H1 (cell line): Measurements from ENCODE around the gene LRRC37A3. TPM values are rescaled to one million over a fixed set of nuclear protein-coding genes. Genes with fewer than 3 reads are reported as not detected.
A peak's percentile ranks its signal among the peaks of the same experiment; 100 is the strongest.
"Not testable (repeated sequence)": the region's sequence is repeated elsewhere in the genome, so short reads cannot be mapped to it uniquely, and the experiment has no call there.

Experiments used
- CTCF ChIA-PET: fragments of 300-600 bp; sonication (Branson Sonifier 250); formaldehyde crosslinking; loops from one replicate; lab custom pipeline; 2021; ENCODE audit not compliant: partially characterized antibody; lab: Charles Lee
- POLR2A ChIA-PET: fragments of 300-600 bp; sonication (Branson Sonifier 250); formaldehyde crosslinking; loops from one replicate; lab custom pipeline; 2021; ENCODE audit warnings: inconsistent platforms; ENCODE audit not compliant: partially characterized antibody; lab: Charles Lee
- DNase-seq, 2 experiments: peaks; one replicate each; pipeline versions ENCODE4 v3.0.0 to v3.0.0-alpha.2; 2010 to 2022; ENCODE audit warnings: low spot score in 2 of 2, low read depth in 1 of 2, mixed read lengths in 1 of 2
- FAIRE-seq: peaks from 2 replicates; lab custom pipeline; 2011; peaks lifted over from hg19 to GRCh38; lab: Jason Lieb, UNC
- H2AFZ ChIP-seq: 2 replicates; pipeline ENCODE4 v1.8.1; 2012; ENCODE audit warnings: low read length, inconsistent platforms
- H2AK5ac ChIP-seq: 2 replicates; pipeline ENCODE4 v1.6.1; 2013; ENCODE audit warnings: low read depth, low read length
- H2BK120ac ChIP-seq: replicated peaks from 2 replicates; pipeline ENCODE3; 2013; ENCODE audit warnings: low read depth, low read length, inconsistent platforms
- H2BK12ac ChIP-seq: 2 replicates; pipeline ENCODE4 v1.6.1; 2013; ENCODE audit warnings: low read depth, low read length
- H2BK15ac ChIP-seq: 2 replicates; pipeline ENCODE4 v1.6.1; 2013; ENCODE audit warnings: low read length
- H2BK20ac ChIP-seq: 2 replicates; pipeline ENCODE4 v1.6.1; 2013; ENCODE audit warnings: low read length
- H2BK5ac ChIP-seq: 2 replicates; pipeline ENCODE4 v1.6.1; 2013; ENCODE audit warnings: low read depth, low read length
- H3K14ac ChIP-seq: 2 replicates; pipeline ENCODE4 v1.6.1; 2013; ENCODE audit warnings: inconsistent platforms; ENCODE audit not compliant: insufficient read length
- H3K18ac ChIP-seq: 2 replicates; pipeline ENCODE4 v1.6.1; 2013; ENCODE audit warnings: low read length; ENCODE audit errors: extremely low read depth
- H3K23ac ChIP-seq: 2 replicates; pipeline ENCODE4 v1.6.1; 2013; ENCODE audit warnings: inconsistent platforms; ENCODE audit not compliant: insufficient read length
- H3K23me2 ChIP-seq: 2 replicates; pipeline ENCODE4 v1.6.1; 2013; ENCODE audit warnings: low read depth, low read length
- H3K27ac ChIP-seq: 2 replicates; pipeline ENCODE4 v1.6.1; 2011; ENCODE audit warnings: low read depth, low read length, inconsistent platforms
- H3K27me3 ChIP-seq, 4 experiments: replicated peaks in 1 of 4; 1 replicate in 1 of 4; 2 replicates in 3 of 4; pipeline versions ENCODE4 v1.6.1 to v1.8.1; 2011 to 2013; ENCODE audit warnings: low read length in 3 of 4, mild to moderate bottlenecking in 3 of 4, inconsistent platforms in 2 of 4, mixed read lengths in 2 of 4, moderate library complexity in 1 of 4; ENCODE audit not compliant: control insufficient read depth in 3 of 4, insufficient read depth in 3 of 4; ENCODE audit errors: extremely low read depth in 1 of 4
- H3K36me3 ChIP-seq, 4 experiments: 2 replicates each; pipeline versions ENCODE4 v1.6.1 to v1.8.1; 2011 to 2013; ENCODE audit warnings: mild to moderate bottlenecking in 4 of 4, low read length in 3 of 4, moderate library complexity in 2 of 4, control low read depth in 1 of 4, inconsistent platforms in 1 of 4; ENCODE audit not compliant: insufficient read depth in 4 of 4, control insufficient read depth in 2 of 4
- H3K4ac ChIP-seq: replicated peaks from 2 replicates; pipeline ENCODE3; 2013; ENCODE audit warnings: low read length, low read depth, mixed read lengths, inconsistent platforms; ENCODE audit not compliant: insufficient read length
- H3K4me1 ChIP-seq, 4 experiments: replicated peaks in 1 of 4; 1 replicate in 1 of 4; 2 replicates in 3 of 4; pipeline versions ENCODE4 v1.6.1 to v1.8.1; 2011 to 2013; ENCODE audit warnings: low read length in 3 of 4, inconsistent platforms in 2 of 4, mixed read lengths in 1 of 4; ENCODE audit not compliant: insufficient read depth in 4 of 4, control insufficient read depth in 3 of 4
- H3K4me2 ChIP-seq, 2 experiments: 2 replicates each; pipeline versions ENCODE4 v1.6.1 to v1.8.1; 2011 to 2013; ENCODE audit warnings: low read depth in 2 of 2, low read length in 2 of 2, control low read depth in 1 of 2, inconsistent platforms in 1 of 2, mild to moderate bottlenecking in 1 of 2; ENCODE audit not compliant: insufficient read depth in 1 of 2
- H3K4me3 ChIP-seq, 4 experiments: fragments of 200-600, 300-600 bp in 1 of 4; sonication (generic), shearing (Covaris generic), sonication (Bioruptor Twin) in 1 of 4; 2 replicates each; pipeline versions ENCODE4 v1.5.1 to v1.8.1; 2011 to 2016; ENCODE audit warnings: low read length in 4 of 4, low read depth in 3 of 4, control low read depth in 2 of 4, inconsistent platforms in 2 of 4, mild to moderate bottlenecking in 2 of 4, mixed read lengths in 1 of 4, moderate library complexity in 1 of 4; ENCODE audit not compliant: insufficient read depth in 2 of 4; ENCODE audit errors: extremely low read depth in 1 of 4
- H3K56ac ChIP-seq: replicated peaks from 2 replicates; pipeline ENCODE3; 2013; ENCODE audit warnings: low read depth, mild to moderate bottlenecking, mixed read lengths, low read length, inconsistent platforms; ENCODE audit not compliant: insufficient read length
- H3K79me1 ChIP-seq: 2 replicates; pipeline ENCODE4 v1.6.1; 2013; ENCODE audit warnings: low read depth, low read length, control low read depth
- H3K79me2 ChIP-seq, 2 experiments: 2 replicates each; pipeline versions ENCODE4 v1.6.1 to v1.8.1; 2012 to 2013; ENCODE audit warnings: low read length in 2 of 2, mild to moderate bottlenecking in 2 of 2, inconsistent platforms in 1 of 2; ENCODE audit not compliant: insufficient read depth in 2 of 2, control insufficient read depth in 1 of 2
- H3K9ac ChIP-seq, 4 experiments: replicated peaks in 1 of 4; 1 replicate in 1 of 4; 2 replicates in 3 of 4; pipeline versions ENCODE4 v1.6.1 to v1.8.1; 2011 to 2013; ENCODE audit warnings: low read depth in 3 of 4, low read length in 3 of 4, control low read depth in 2 of 4, mild to moderate bottlenecking in 2 of 4, moderate library complexity in 2 of 4, inconsistent platforms in 1 of 4; ENCODE audit errors: extremely low read depth in 1 of 4
- H3K9me3 ChIP-seq, 2 experiments: 2 replicates each; pipeline versions ENCODE4 v1.6.1 to v1.8.1; 2012 to 2013; ENCODE audit warnings: mild to moderate bottlenecking in 2 of 2, moderate library complexity in 2 of 2, control low read depth in 1 of 2, inconsistent platforms in 1 of 2, low read depth in 1 of 2, low read length in 1 of 2, mixed read lengths in 1 of 2; ENCODE audit not compliant: insufficient read depth in 2 of 2
- H4K20me1 ChIP-seq, 2 experiments: replicated peaks in 1 of 2; 2 replicates each; pipeline versions ENCODE3 to v1.8.1; 2011 to 2013; ENCODE audit warnings: inconsistent platforms in 2 of 2, low read length in 2 of 2, mild to moderate bottlenecking in 1 of 2; ENCODE audit not compliant: insufficient read depth in 2 of 2, control insufficient read depth in 1 of 2
- H4K5ac ChIP-seq: 2 replicates; pipeline ENCODE4 v1.6.1; 2013; ENCODE audit warnings: low read length, low read depth, mixed read lengths, inconsistent platforms; ENCODE audit not compliant: insufficient read length
- H4K8ac ChIP-seq: 2 replicates; pipeline ENCODE4 v1.8.0; 2013; ENCODE audit warnings: mild to moderate bottlenecking, moderate library complexity, low read length, inconsistent platforms; ENCODE audit not compliant: insufficient read depth; ENCODE audit errors: extremely low read depth
- H4K91ac ChIP-seq: replicated peaks from 2 replicates; pipeline ENCODE3; 2013; ENCODE audit warnings: low read length, mixed read lengths, inconsistent platforms; ENCODE audit not compliant: insufficient read length
- WGBS, 2 experiments: shearing (Covaris generic) in 1 of 2; methylation state at CpG; one replicate each; pipeline versions ENCODE4 v1.1.6 to v1.1.7; 2013 to 2015; ENCODE audit warnings: low lambda C conversion rate in 2 of 2, mixed read lengths in 2 of 2, inconsistent platforms in 1 of 2, low coverage in 1 of 2, missing lambda C conversion rate in 1 of 2; ENCODE audit not compliant: insufficient replicate concordance in 2 of 2, insufficient coverage in 1 of 2, insufficient read length in 1 of 2; ENCODE audit errors: extremely low coverage in 1 of 2, missing lambda C conversion rate in 1 of 2; 5-methylcytosine and 5-hydroxymethylcytosine counted together
- polyA plus RNA-seq, 7 experiments: library from polyadenylated mRNA; depleted of rRNA in 3 of 7; stranded (reverse) in 5 of 7; unstranded in 2 of 7; fragments of >200 nt in 5 of 7; fragments of 200-250 nt in 2 of 7; gene quantifications; 1 replicate in 5 of 7; 2 replicates in 1 of 7; 4 replicates in 1 of 7; pipeline versions ENCODE4 v1.2.1 to v1.2.3, GENCODE V29; 2011 to 2013; ENCODE audit warnings: missing spikeins in 2 of 7, mixed read lengths in 2 of 7
- total RNA-seq: library from RNA; stranded (reverse); fragmentation: NEBNext Ultra II Directional; extraction: Animal tissue kit (Norgen Biotek cat#: 25700); gene quantifications from 2 replicates; pipeline ENCODE4 v1.2.1, GENCODE V29; 2021

LRRC37A3 gene
- total and polyA plus RNA-seq, 2 of the 8 experiments (the other 6 are each of a cell fraction or from before 2014, with no cell fraction given) = 2.7 to 9.4 TPM

- H4K91ac ChIP-seq, POLR2A ChIA-PET, H3K18ac ChIP-seq, H3K9me3 ChIP-seq, H3K4me1 ChIP-seq, H2AFZ ChIP-seq, H3K23me2 ChIP-seq, H3K27me3 ChIP-seq, H2BK15ac ChIP-seq, H3K9ac ChIP-seq, H3K4ac ChIP-seq, H2AK5ac ChIP-seq, FAIRE-seq, H3K79me2 ChIP-seq, H2BK12ac ChIP-seq, H3K14ac ChIP-seq, CTCF ChIA-PET, H2BK20ac ChIP-seq, H3K79me1 ChIP-seq, H2BK120ac ChIP-seq, H3K36me3 ChIP-seq, H4K5ac ChIP-seq, H3K4me2 ChIP-seq, H4K20me1 ChIP-seq, H3K27ac ChIP-seq, H3K23ac ChIP-seq, H3K56ac ChIP-seq, H3K4me3 ChIP-seq, H4K8ac ChIP-seq: not testable (repeated sequence)
- DNase-seq = peak in 1 of 2 experiments; percentile 56
- peak overlapping the region; percentile 27; the same call in 1 of the 2 replicates for H2BK5ac ChIP-seq
- 93% methylated on average over 15 of the region's 15 CpGs; no CpG with 5 or more reads in 1 of the 2 experiments for WGBS, 2 experiments
Measured at GRCh38 chr17:64897136-64897535, 22.1 kb downstream of the LRRC37A3 start.

DNA sequence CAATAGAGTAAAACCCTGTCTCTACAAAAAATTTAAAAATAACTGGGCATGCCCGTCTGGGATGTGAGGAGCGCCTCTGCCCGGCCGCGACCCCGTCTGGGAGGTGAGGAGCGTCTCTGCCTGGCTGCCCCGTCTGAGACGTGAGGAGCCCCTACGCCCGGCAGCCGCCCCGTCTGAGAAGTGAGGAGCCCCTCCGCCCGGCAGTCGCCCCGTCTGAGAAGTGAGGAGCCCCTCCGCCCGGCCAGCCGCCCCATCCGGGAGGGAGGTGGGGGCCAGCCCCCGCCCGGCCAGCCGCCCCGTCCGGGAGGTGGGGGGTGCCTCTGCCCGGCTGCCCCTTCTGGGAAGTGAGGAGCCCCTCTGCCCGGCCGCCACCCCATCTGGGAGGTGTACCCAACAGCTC is 45.1 kb downstream of the LRRC37A3 start:
- H3K18ac ChIP-seq, H3K56ac ChIP-seq, H3K4ac ChIP-seq, H3K79me1 ChIP-seq, H2BK120ac ChIP-seq, H2AK5ac ChIP-seq, H3K4me1 ChIP-seq, H3K9ac ChIP-seq, H3K79me2 ChIP-seq, POLR2A ChIA-PET, H3K4me2 ChIP-seq, H3K23me2 ChIP-seq, H4K5ac ChIP-seq, H3K23ac ChIP-seq, CTCF ChIA-PET, H2BK5ac ChIP-seq, H2BK15ac ChIP-seq, H3K14ac ChIP-seq, H3K27me3 ChIP-seq, H3K9me3 ChIP-seq, H2BK12ac ChIP-seq, H3K36me3 ChIP-seq, H4K8ac ChIP-seq, DNase-seq, H4K20me1 ChIP-seq, H2BK20ac ChIP-seq, FAIRE-seq, H2AFZ ChIP-seq, H3K27ac ChIP-seq, H3K4me3 ChIP-seq, H4K91ac ChIP-seq: not testable (repeated sequence)
- 95% methylated on average over 6 of the region's 29 CpGs; no CpG with 5 or more reads in 1 of the 2 experiments for WGBS, 2 experiments
